ENCODE results near the gene TAF15.

The TAF15 gene

GRCh38 chr17:35786941-35787432, 22.3 kb upstream of the TAF15 start:
- no peak for DNase-seq (ENCODE audit: low read depth in 2 of 2)

- no peak for DNase-seq (ENCODE audit: low read depth in 2 of 2)
These were observed 20.6 kb upstream of the TAF15 start for GRCh38 chr17:35788477-35789368.

GRCh38 chr17:35790841-35791240, 18.4 kb upstream of the TAF15 start:
- DNase-seq (ENCODE audit: low read depth in 2 of 2): no peak

GRCh38 chr17:35791681-35792350, 17.5 kb upstream of the TAF15 start:
- no peak for DNase-seq (ENCODE audit: low read depth in 2 of 2)

- DNase-seq (ENCODE audit: low read depth in 2 of 2): no peak
These were observed 16.0 kb upstream of the TAF15 start for GRCh38 chr17:35793257-35793656.

GRCh38 chr17:35795007-35795870, 14.0 kb upstream of the TAF15 start, which contains the start of gene MMP28:
Gene MMP28, minus strand, starts transcription at chr17:35795641. Its CDS starts 264 bp downstream, at chr17:35795377.
- DNase-seq (ENCODE audit: low read depth in 2 of 2): no peak

- no peak for DNase-seq (ENCODE audit: low read depth in 2 of 2)
These were observed 13.4 kb upstream of the TAF15 start for GRCh38 chr17:35795871-35796265.

- no peak for DNase-seq (ENCODE audit: low read depth in 2 of 2)
These were observed 12.3 kb upstream of the TAF15 start for GRCh38 chr17:35796942-35797341.

- DNase-seq (ENCODE audit: low read depth in 2 of 2): no peak
These were observed 11.9 kb upstream of the TAF15 start for GRCh38 chr17:35797370-35797769.

GRCh38 chr17:35797918-35798317, 11.4 kb upstream of the TAF15 start:
- no peak for DNase-seq (ENCODE audit: low read depth in 2 of 2)

GRCh38 chr17:35799942-35800341, 9.3 kb upstream of the TAF15 start:
- no peak for DNase-seq (ENCODE audit: low read depth in 2 of 2)

- DNase-seq (ENCODE audit: low read depth in 2 of 2): no peak
These were observed 7.6 kb upstream of the TAF15 start for GRCh38 chr17:35801583-35802224.

GRCh38 chr17:35804658-35805192, 4.6 kb upstream of the TAF15 start:
- DNase-seq (ENCODE audit: low read depth in 2 of 2): no peak

GRCh38 chr17:35807371-35808144, 1.7 kb upstream of the TAF15 start:
- DNase-seq (ENCODE audit: low read depth in 2 of 2): no peak

GRCh38 chr17:35808240-35808961, 883 bp upstream of the TAF15 start:
- no peak for DNase-seq (ENCODE audit: low read depth in 2 of 2)

- peak in 1 of 2 donors; percentile 24 for DNase-seq (ENCODE audit: low read depth in 2 of 2)
These were observed 674 bp downstream of the TAF15 start for GRCh38 chr17:35809855-35810461.

- DNase-seq (ENCODE audit: low read depth in 2 of 2): no peak
These were observed 2.5 kb downstream of the TAF15 start for GRCh38 chr17:35811759-35812158.

GRCh38 chr17:35812456-35812855, 3.2 kb downstream of the TAF15 start:
- DNase-seq (ENCODE audit: low read depth in 2 of 2): no peak

GRCh38 chr17:35816723-35817122, 7.4 kb downstream of the TAF15 start:
- no peak for DNase-seq (ENCODE audit: low read depth in 2 of 2)
